ENCODE results near the gene RNF224. TPM values are rescaled to one million over a fixed set of nuclear protein-coding genes. Genes with fewer than 3 reads are reported as not detected.

Gene RNF224
- total and polyA plus RNA-seq, 10 of the 15 experiments (the other 5 are each of a cell fraction or from before 2014, with no cell fraction given): not detected

DNA sequence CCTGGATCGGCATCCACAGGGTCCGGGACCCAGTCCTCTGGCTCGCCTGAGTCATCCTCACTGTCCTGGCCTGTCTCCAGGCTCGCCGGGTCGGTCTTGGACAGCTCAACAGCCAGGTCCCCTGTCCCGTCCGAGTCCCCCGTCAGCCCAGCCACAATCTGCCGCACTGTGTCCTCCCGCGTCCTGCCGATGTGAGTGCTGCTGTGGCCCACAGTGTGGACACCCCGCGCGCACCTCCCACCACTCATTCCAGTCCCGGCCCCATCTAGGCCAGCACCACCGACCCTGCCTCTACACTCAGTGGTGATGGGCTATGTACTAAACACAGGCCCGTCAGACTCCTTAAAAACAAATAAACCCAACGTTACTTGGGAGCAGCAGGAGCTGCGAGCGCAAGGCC is 45.6 kb upstream of the RNF224 start:
- H4K20me1 ChIP-seq (ENCODE audit: control insufficient read depth, insufficient read depth): no peaks in the 10 kb centered on the region
- ChIA-PET SMC1A (ENCODE audit: uncharacterized antibody, unreplicated experiment) (no interaction called here), RAD21 (ENCODE audit: unreplicated experiment) (no interaction called here), CTCF (no interaction called here), POLR2A (interaction anchor here (0.6 kb wide), 1 partner anchor 88 kb away, joined by 3 read pairs; no protein-coding TSS in a partner anchor)
- no peak overlapping the region for H3K9ac ChIP-seq (ENCODE audit: control insufficient read depth, insufficient read depth, low read length)
- peaks cover 4% of the 10 kb centered on the region; the same call in 1 of the 2 replicates for H3K4me1 ChIP-seq (ENCODE audit: control insufficient read depth, insufficient read depth, low read length)
- no TSS peak for BruUV-seq (replicated peaks)
- H2AFZ ChIP-seq (ENCODE audit: control insufficient read depth, low read depth, low read length): no peak overlapping the region
- in situ Hi-C loops (cut with MboI): no loop called here
- TF ChIP-seq, protein P1, sequence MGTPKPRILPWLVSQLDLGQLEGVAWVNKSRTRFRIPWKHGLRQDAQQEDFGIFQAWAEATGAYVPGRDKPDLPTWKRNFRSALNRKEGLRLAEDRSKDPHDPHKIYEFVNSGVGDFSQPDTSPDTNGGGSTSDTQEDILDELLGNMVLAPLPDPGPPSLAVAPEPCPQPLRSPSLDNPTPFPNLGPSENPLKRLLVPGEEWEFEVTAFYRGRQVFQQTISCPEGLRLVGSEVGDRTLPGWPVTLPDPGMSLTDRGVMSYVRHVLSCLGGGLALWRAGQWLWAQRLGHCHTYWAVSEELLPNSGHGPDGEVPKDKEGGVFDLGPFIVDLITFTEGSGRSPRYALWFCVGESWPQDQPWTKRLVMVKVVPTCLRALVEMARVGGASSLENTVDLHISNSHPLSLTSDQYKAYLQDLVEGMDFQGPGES (IDR thresholded peaks at IDR 0.05): no peak
- no peak for TF ChIP-seq ESRRA (IDR thresholded peaks at IDR 0.05; ENCODE audit: low read length)
- TF ChIP-seq, protein P2, sequence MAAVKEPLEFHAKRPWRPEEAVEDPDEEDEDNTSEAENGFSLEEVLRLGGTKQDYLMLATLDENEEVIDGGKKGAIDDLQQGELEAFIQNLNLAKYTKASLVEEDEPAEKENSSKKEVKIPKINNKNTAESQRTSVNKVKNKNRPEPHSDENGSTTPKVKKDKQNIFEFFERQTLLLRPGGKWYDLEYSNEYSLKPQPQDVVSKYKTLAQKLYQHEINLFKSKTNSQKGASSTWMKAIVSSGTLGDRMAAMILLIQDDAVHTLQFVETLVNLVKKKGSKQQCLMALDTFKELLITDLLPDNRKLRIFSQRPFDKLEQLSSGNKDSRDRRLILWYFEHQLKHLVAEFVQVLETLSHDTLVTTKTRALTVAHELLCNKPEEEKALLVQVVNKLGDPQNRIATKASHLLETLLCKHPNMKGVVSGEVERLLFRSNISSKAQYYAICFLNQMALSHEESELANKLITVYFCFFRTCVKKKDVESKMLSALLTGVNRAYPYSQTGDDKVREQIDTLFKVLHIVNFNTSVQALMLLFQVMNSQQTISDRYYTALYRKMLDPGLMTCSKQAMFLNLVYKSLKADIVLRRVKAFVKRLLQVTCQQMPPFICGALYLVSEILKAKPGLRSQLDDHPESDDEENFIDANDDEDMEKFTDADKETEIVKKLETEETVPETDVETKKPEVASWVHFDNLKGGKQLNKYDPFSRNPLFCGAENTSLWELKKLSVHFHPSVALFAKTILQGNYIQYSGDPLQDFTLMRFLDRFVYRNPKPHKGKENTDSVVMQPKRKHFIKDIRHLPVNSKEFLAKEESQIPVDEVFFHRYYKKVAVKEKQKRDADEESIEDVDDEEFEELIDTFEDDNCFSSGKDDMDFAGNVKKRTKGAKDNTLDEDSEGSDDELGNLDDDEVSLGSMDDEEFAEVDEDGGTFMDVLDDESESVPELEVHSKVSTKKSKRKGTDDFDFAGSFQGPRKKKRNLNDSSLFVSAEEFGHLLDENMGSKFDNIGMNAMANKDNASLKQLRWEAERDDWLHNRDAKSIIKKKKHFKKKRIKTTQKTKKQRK (IDR thresholded peaks at IDR 0.05; ENCODE audit: low read depth, low read length): no peak
- H3K79me2 ChIP-seq (ENCODE audit: control insufficient read depth, insufficient read depth, low read length): peaks cover 4% of the 10 kb centered on the region
- ATAC-seq: no peak
- no peak for FAIRE-seq
- H3K4me3 ChIP-seq: no peak overlapping the region
- no peak for DNase-seq (ENCODE audit: low read depth, low spot score)
- no peak overlapping the region for H3K4me2 ChIP-seq (ENCODE audit: control insufficient read depth, insufficient read depth)
- intact Hi-C loops (cut with micrococcal nuclease; ENCODE audit: unreplicated experiment): no loop called here
- H3K27ac ChIP-seq (ENCODE audit: control insufficient read depth, insufficient read depth): no peak overlapping the region
- H3K27me3 ChIP-seq (replicated peaks in 1 of 2; ENCODE audit: control insufficient read depth in 2 of 2, insufficient read depth in 2 of 2, low read length in 1 of 2): no peaks in the 10 kb centered on the region
- H3K36me3 ChIP-seq (ENCODE audit: control insufficient read depth in 2 of 2, insufficient read depth in 2 of 2, low read length in 1 of 2): peaks cover 7 to 28% of the 10 kb centered on the region in 2 experiments
- WGBS (ENCODE audit: insufficient coverage, insufficient replicate concordance, low lambda C conversion rate, missing lambda C conversion rate): 93% methylated on average over 20 of the region's 22 CpGs
- no peaks in the 10 kb centered on the region for H3K9me3 ChIP-seq (replicated peaks; ENCODE audit: control insufficient read depth, insufficient read depth, low read length)

Measured in GM12878 (cell line).